ENCODE data around the gene CPEB3.

DNA sequence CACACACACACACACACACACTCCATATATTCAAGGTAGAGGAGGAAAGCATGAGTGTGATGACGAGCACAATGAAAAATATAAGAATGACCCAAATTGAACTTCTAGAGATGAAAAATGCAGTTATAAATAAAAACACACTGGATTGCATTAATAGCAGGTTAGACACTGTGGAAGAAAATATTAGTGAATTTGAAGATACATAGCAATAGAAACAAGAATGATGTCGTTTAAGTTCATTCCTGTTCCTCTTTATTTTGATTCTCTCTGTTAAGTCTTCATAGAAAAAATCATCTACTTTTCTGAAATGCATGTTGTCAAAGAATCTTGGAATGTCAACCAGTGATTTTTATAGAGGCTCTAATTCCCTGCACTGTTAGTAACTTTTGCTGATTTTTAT is 288.9 kb downstream of the CPEB3 start:
- TF ChIP-seq CTCF (conservative IDR thresholded peaks at IDR 0.05) (no peak), ZFX (IDR thresholded peaks at IDR 0.05) (no peak)
